SK-N-SH treated with all-trans-retinoic acid at 6 μM for 48 hours (cell line): ENCODE results near the gene FAM120AOS.

Source experiments
- TOX ChIP-seq: fragments of 250-450 bp; sonication (Bioruptor Pico); IDR thresholded peaks from 2 replicates; pipeline ENCODE4 v1.8.0; 2021; ENCODE audit warnings: mild to moderate bottlenecking, moderate library complexity, borderline replicate concordance
- ZFP3 ChIP-seq: fragments of 250-450 bp; sonication (Bioruptor Pico); IDR thresholded peaks from 2 replicates; pipeline ENCODE4 v1.5.0; 2020; ENCODE audit warnings: mild to moderate bottlenecking, moderate library complexity

GRCh38 chr9:93483497-93483896 lies 30.1 kb upstream of the FAM120AOS start:
- TF ChIP-seq TOX = no peak
- TF ChIP-seq ZFP3 (CRISPR knock-in tag) = no peak
